A673 (cell line): Measurements from ENCODE around the gene AFF2. TPM values are rescaled to one million over a fixed set of nuclear protein-coding genes. Genes with fewer than 3 reads are reported as not detected.

Experiments used
- BruUV-seq: library from RNA; stranded (reverse); fragments of 400-500 nt; replicated peaks from 2 replicates; lab custom pipeline; 2021; lab: Mats Ljungman, UMichigan
- CTCF ChIA-PET: fragments of 300-600 bp; sonication (Branson Sonifier 250); formaldehyde crosslinking; loops from one replicate; lab custom pipeline; 2022; ENCODE audit warnings: antibody characterized with exemption; lab: Charles Lee
- POLR2A ChIA-PET: fragments of 300-600 bp; sonication (Branson Sonifier 250); formaldehyde crosslinking; loops from one replicate; lab custom pipeline; 2022; ENCODE audit warnings: antibody characterized with exemption; ENCODE audit not compliant: low non-redundant PET; lab: Charles Lee
- DNase-seq: peaks from one replicate; pipeline ENCODE4 v3.0.0-alpha.2; 2015; ENCODE audit warnings: low spot score
- H3K27ac ChIP-seq: fragments of 200-600 bp; sonication (generic); 2 replicates; pipeline ENCODE4 v1.5.1; 2016; ENCODE audit warnings: mixed run types, low read depth, mild to moderate bottlenecking, mixed read lengths, antibody characterized with exemption, low read length; ENCODE audit not compliant: poor library complexity, severe bottlenecking
- H3K27me3 ChIP-seq: fragments of 200-600 bp; sonication (generic); replicated peaks from 2 replicates; pipeline ENCODE4 v1.6.1; 2017; ENCODE audit warnings: mixed run types, low read depth, mild to moderate bottlenecking, mixed read lengths, antibody characterized with exemption, low read length; ENCODE audit not compliant: insufficient read depth, poor library complexity
- H3K36me3 ChIP-seq: fragments of 200-600 bp; sonication (generic); 2 replicates; pipeline ENCODE4 v1.6.1; 2016; ENCODE audit warnings: mixed run types, mild to moderate bottlenecking, mixed read lengths, antibody characterized with exemption, low read length; ENCODE audit not compliant: insufficient read depth, poor library complexity, severe bottlenecking
- H3K4me1 ChIP-seq: fragments of 200-600 bp; sonication (generic); 2 replicates; pipeline ENCODE4 v1.6.1; 2017; ENCODE audit warnings: mixed run types, mild to moderate bottlenecking, mixed read lengths, antibody characterized with exemption, low read length; ENCODE audit not compliant: insufficient read depth, poor library complexity, severe bottlenecking
- H3K4me3 ChIP-seq: fragments of 200-600 bp; sonication (generic); 2 replicates; pipeline ENCODE4 v1.5.1; 2016; ENCODE audit warnings: low read depth, mixed run types, mild to moderate bottlenecking, mixed read lengths, low read length; ENCODE audit not compliant: poor library complexity, severe bottlenecking
- H3K9me3 ChIP-seq: fragments of 200-600 bp; sonication (generic); 2 replicates; pipeline ENCODE4 v1.6.1; 2016; ENCODE audit warnings: mixed run types, low read depth, mild to moderate bottlenecking, mixed read lengths, antibody characterized with exemption, low read length; ENCODE audit not compliant: poor library complexity, severe bottlenecking
- EZH2 ChIP-seq: fragments of 200-600 bp; sonication (generic); IDR thresholded peaks from 2 replicates; pipeline ENCODE4 v1.6.1; 2017; ENCODE audit warnings: borderline replicate concordance, low read depth, mild to moderate bottlenecking, mixed read lengths, antibody characterized with exemption, low read length; ENCODE audit not compliant: poor library complexity, severe bottlenecking
- intact Hi-C: fragments of 100-400 bp; cut with micrococcal nuclease; formaldehyde crosslinking; loops from one replicate; pipeline ENCODE4 v1.10.0; 2022; ENCODE audit not compliant: unreplicated experiment
- total RNA-seq: library from RNA; stranded (reverse); gene quantifications from 2 replicates; pipeline ENCODE4 v1.2.3, GENCODE V29; 2021
- TF ChIP-seq, protein P1 (sequence below): fragments of 300-800, 200-600 bp; sonication (generic); conservative IDR thresholded peaks from 2 replicates; pipeline ENCODE4 v1.5.1; 2017; ENCODE audit warnings: low read depth, mild to moderate bottlenecking, antibody characterized with exemption, low read length, moderate library complexity, mixed read lengths

Gene AFF2
- total RNA-seq, 1 experiment from 2014 or later: not detected

DNA sequence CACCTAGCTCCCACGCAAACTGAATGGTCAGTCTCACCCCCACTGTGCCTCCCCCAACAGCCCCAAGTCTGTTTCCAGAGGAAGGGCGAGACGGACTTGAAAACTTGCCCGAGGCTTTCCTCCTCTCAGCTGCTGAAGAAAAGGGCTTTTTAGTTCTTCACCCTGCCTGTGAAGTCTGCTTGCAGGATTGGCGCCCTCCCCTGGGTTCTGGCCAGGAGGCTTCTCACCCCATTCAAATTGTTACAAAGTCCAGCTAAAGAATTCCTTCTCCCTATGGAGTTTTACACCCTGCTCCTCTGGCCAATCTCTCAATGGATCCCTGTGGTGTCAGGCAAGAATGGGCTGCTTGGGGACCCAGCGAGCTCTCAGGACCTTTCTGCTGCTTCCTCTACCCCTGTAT lies 241.0 kb downstream of the AFF2 start:
- no peak for DNase-seq
- Histone ChIP-seq H3K27ac (no peak overlapping the region), H3K4me3 (no peak overlapping the region), H3K27me3 (no peaks in the 10 kb centered on the region), H3K9me3 (no peaks in the 10 kb centered on the region), H3K4me1 (no peaks in the 10 kb centered on the region), H3K36me3 (no peaks in the 10 kb centered on the region)
- intact Hi-C loops: no loop called here
- CTCF ChIA-PET: no interaction called here
- TF ChIP-seq, protein P1, sequence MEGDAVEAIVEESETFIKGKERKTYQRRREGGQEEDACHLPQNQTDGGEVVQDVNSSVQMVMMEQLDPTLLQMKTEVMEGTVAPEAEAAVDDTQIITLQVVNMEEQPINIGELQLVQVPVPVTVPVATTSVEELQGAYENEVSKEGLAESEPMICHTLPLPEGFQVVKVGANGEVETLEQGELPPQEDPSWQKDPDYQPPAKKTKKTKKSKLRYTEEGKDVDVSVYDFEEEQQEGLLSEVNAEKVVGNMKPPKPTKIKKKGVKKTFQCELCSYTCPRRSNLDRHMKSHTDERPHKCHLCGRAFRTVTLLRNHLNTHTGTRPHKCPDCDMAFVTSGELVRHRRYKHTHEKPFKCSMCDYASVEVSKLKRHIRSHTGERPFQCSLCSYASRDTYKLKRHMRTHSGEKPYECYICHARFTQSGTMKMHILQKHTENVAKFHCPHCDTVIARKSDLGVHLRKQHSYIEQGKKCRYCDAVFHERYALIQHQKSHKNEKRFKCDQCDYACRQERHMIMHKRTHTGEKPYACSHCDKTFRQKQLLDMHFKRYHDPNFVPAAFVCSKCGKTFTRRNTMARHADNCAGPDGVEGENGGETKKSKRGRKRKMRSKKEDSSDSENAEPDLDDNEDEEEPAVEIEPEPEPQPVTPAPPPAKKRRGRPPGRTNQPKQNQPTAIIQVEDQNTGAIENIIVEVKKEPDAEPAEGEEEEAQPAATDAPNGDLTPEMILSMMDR: no peak
- TF ChIP-seq EZH2: no peak
- POLR2A ChIA-PET: no interaction called here
- BruUV-seq: no TSS peak

DNA sequence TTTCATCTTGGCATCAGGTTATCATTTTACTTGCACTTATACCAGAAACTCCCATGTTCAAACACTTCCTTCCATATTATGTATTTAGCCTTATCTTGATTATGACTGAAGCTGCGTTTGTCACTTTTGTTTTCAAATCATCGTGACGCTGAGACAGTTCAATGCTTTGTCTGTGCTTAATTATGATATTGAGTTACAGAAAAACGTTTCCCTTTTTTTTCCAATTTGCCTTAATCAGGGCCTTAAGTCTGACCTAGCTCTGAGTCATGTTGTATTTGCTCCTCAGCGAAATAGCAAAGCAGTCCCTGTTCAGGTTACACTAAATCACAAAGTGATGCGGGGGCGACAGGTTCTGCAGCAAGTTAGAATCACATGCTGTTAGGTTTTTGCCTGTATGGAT lies 254.7 kb downstream of the AFF2 start:
- no peak overlapping the region for H3K4me3 ChIP-seq
- CTCF ChIA-PET: no interaction called here
- intact Hi-C loops: no loop called here
- no peak for TF ChIP-seq EZH2
- TF ChIP-seq, protein P1: no peak
- POLR2A ChIA-PET: no interaction called here
- H3K27ac ChIP-seq: no peak overlapping the region
- BruUV-seq: no TSS peak
- H3K9me3 ChIP-seq: no peaks in the 10 kb centered on the region
- H3K4me1 ChIP-seq: no peaks in the 10 kb centered on the region
- H3K27me3 ChIP-seq: no peaks in the 10 kb centered on the region
- no peaks in the 10 kb centered on the region for H3K36me3 ChIP-seq
- DNase-seq: no peak

DNA sequence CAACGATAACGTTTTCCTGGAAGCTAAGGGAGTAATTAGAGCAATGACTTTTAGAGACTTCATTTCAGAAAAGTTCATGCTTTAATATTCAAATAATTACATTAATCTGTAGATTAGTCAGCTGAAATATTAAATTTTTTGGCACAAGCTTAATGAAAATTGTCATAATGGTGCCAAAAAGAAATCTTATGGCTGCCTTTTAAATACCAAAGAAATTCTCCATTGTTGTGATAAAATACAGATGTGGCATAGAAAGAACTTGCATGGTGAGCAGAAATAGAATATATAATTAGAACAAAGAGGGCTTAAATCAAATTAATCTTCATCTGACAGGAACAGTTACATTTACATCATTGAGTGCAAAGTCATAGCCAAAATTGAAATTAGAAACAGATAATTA lies 263.5 kb downstream of the AFF2 start:
- intact Hi-C loops: no loop called here
- CTCF ChIA-PET: no interaction called here
- DNase-seq: no peak
- POLR2A ChIA-PET: no interaction called here
- Histone ChIP-seq H3K36me3 (no peaks in the 10 kb centered on the region), H3K4me1 (no peaks in the 10 kb centered on the region), H3K9me3 (no peaks in the 10 kb centered on the region), H3K27me3 (no peaks in the 10 kb centered on the region), H3K27ac (no peak overlapping the region), H3K4me3 (no peak overlapping the region)
- no TSS peak for BruUV-seq
- TF ChIP-seq, protein P1: no peak
- TF ChIP-seq EZH2: no peak
